HL-60 (cell line): Measurements from ENCODE around the gene ANO5.

ENCODE experiments used
- DNase-seq, 2 experiments: peaks; one replicate each; pipeline ENCODE4 v3.0.0-alpha.2; 2010 to 2020; ENCODE audit warnings: low read depth in 1 of 2, low spot score in 1 of 2
- H3K27ac ChIP-seq: fragments of 250-450 bp; sonication (Bioruptor Pico); replicated peaks from 2 replicates; pipeline ENCODE4 v1.5.1; 2020; ENCODE audit warnings: mild to moderate bottlenecking, moderate library complexity
- H3K27me3 ChIP-seq: fragments of 250-450 bp; sonication (Bioruptor Pico); 2 replicates; pipeline ENCODE4 v1.5.1; 2021; ENCODE audit warnings: mild to moderate bottlenecking, moderate library complexity; ENCODE audit not compliant: insufficient read depth, poor library complexity, severe bottlenecking
- H3K4me3 ChIP-seq: replicated peaks from 2 replicates; pipeline ENCODE4 v1.5.1; 2011; ENCODE audit warnings: mild to moderate bottlenecking, control low read depth, low read length; ENCODE audit not compliant: insufficient read depth
- GABPA ChIP-seq: IDR thresholded peaks from 2 replicates; pipeline ENCODE4 v1.6.1; 2012; ENCODE audit warnings: low read depth
- POLR2AphosphoS5 ChIP-seq: IDR thresholded peaks from 2 replicates; pipeline ENCODE4 v1.6.1; 2012; ENCODE audit warnings: low read depth
- SPI1 ChIP-seq: IDR thresholded peaks from 2 replicates; pipeline ENCODE4 v1.6.1; 2012; ENCODE audit warnings: low read depth, mild to moderate bottlenecking, borderline replicate concordance
- TF ChIP-seq, protein P1 (sequence below): IDR thresholded peaks from one replicate; pipeline ENCODE4 v1.5.1; 2011; ENCODE audit warnings: low read length, control low read depth, inconsistent platforms; ENCODE audit not compliant: insufficient read depth
- TF ChIP-seq, protein P2 (sequence below): IDR thresholded peaks from 2 replicates; pipeline ENCODE4 v1.6.1; 2012; ENCODE audit warnings: low read depth; ENCODE audit not compliant: insufficient replicate concordance

Gene ANO5

DNA sequence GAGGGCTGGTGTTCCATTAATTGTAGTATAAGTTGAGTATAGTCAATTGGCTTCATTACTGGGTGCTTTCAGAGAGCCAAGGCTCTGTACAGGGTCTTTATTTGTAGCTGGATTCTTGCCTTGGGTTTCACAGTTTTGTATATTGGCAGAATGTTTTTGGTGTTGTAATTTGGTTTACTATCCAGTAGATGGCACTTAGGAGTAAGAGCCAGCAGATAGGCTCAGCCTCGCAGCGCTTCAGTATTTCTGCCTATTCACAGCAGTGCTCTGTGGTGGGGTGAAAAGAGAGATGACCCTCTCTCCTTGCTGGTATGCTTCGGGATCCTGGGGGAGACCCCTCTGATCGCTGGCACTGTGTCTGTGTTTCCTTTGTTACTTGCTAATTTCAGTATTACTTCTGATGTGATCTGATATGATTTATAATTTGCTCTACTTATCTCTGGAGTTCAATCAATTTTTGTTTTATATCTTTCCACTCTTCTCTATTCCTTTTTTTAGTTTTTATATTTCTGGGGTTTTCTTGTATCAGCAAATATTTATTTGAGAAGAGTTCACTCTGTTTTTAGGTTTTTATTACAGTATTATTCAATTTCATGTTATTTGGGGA, 52.2 kb downstream of the ANO5 start:
- H3K4me3 ChIP-seq = no peak overlapping the region
- TF ChIP-seq, protein P1, sequence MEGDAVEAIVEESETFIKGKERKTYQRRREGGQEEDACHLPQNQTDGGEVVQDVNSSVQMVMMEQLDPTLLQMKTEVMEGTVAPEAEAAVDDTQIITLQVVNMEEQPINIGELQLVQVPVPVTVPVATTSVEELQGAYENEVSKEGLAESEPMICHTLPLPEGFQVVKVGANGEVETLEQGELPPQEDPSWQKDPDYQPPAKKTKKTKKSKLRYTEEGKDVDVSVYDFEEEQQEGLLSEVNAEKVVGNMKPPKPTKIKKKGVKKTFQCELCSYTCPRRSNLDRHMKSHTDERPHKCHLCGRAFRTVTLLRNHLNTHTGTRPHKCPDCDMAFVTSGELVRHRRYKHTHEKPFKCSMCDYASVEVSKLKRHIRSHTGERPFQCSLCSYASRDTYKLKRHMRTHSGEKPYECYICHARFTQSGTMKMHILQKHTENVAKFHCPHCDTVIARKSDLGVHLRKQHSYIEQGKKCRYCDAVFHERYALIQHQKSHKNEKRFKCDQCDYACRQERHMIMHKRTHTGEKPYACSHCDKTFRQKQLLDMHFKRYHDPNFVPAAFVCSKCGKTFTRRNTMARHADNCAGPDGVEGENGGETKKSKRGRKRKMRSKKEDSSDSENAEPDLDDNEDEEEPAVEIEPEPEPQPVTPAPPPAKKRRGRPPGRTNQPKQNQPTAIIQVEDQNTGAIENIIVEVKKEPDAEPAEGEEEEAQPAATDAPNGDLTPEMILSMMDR = peak; percentile 26
- TF ChIP-seq, protein P2, sequence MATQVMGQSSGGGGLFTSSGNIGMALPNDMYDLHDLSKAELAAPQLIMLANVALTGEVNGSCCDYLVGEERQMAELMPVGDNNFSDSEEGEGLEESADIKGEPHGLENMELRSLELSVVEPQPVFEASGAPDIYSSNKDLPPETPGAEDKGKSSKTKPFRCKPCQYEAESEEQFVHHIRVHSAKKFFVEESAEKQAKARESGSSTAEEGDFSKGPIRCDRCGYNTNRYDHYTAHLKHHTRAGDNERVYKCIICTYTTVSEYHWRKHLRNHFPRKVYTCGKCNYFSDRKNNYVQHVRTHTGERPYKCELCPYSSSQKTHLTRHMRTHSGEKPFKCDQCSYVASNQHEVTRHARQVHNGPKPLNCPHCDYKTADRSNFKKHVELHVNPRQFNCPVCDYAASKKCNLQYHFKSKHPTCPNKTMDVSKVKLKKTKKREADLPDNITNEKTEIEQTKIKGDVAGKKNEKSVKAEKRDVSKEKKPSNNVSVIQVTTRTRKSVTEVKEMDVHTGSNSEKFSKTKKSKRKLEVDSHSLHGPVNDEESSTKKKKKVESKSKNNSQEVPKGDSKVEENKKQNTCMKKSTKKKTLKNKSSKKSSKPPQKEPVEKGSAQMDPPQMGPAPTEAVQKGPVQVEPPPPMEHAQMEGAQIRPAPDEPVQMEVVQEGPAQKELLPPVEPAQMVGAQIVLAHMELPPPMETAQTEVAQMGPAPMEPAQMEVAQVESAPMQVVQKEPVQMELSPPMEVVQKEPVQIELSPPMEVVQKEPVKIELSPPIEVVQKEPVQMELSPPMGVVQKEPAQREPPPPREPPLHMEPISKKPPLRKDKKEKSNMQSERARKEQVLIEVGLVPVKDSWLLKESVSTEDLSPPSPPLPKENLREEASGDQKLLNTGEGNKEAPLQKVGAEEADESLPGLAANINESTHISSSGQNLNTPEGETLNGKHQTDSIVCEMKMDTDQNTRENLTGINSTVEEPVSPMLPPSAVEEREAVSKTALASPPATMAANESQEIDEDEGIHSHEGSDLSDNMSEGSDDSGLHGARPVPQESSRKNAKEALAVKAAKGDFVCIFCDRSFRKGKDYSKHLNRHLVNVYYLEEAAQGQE = no peak
- H3K27ac ChIP-seq = no peak overlapping the region
- H3K27me3 ChIP-seq = no peaks in the 10 kb centered on the region
- DNase-seq = peak in 1 of 2 experiments; percentile 18

DNA sequence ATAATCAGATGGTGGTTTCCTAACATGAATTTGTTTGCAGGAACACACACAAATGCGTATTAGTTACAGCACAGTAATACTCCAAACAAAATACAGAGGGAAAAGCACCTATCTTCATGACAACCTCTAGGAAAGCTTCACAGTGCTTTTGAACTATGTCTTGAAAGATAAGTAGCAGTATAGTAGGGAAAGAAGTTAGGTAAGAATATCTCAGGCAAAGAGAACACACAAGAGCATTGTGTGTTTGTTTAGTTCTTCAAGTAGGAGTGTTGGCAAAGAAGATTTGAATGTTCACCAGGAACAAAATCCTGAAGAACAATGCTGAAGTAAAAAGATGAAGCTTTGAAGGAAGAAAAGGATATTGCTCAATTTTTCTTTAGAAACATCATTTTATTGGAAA, 54.1 kb downstream of the ANO5 start:
- no peak overlapping the region for H3K27ac ChIP-seq
- H3K4me3 ChIP-seq = no peak overlapping the region
- TF ChIP-seq SPI1 (no peak), POLR2AphosphoS5 (no peak), GABPA (no peak)
- TF ChIP-seq, protein P2 = no peak
- TF ChIP-seq, protein P1 = no peak
- DNase-seq = no peak
- H3K27me3 ChIP-seq = no peaks in the 10 kb centered on the region

DNA sequence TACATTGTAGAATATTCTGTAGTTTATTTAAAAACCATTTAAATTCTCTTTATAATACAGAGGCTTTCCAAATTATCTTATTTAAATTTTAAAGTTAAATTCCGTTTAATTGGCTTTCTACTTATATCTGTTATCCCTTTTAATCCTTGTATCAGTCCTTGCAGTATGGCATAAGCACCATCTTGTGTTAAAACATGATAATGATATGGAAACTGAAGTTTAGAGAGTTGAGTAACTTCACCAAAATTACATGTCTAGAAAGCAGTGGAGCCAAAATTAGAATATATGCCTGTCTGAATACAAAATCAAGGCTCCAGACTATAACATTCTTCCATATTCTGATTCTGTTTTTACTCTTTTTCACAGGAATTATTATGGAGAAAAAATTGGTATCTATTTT, 57.0 kb downstream of the ANO5 start:
- no peak for TF ChIP-seq SPI1
- TF ChIP-seq, protein P1 = no peak
- TF ChIP-seq POLR2AphosphoS5 = no peak
- no peak for DNase-seq

DNA sequence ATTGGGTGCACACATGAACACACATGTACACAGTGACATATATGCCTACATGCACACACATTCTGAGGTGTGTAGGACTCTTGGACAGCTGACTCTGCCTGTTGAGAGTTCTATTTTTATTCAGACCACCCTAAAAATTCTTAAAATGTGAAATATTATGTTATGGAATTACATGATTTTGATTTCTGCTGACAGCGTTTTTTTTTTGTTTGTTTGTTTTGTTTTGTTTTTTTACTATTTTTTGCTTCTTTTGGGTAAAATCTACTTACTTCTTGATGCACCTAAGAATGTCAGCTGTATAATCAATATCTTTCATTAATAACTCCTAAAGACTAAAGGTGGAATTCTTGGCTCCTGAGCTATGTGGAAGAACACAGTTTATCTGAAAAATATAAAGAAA, 64.0 kb downstream of the ANO5 start:
- TF ChIP-seq POLR2AphosphoS5 (no peak), GABPA (no peak), SPI1 (no peak)
- TF ChIP-seq, protein P1 = no peak
- TF ChIP-seq, protein P2 = no peak
- no peak for DNase-seq
- no peaks in the 10 kb centered on the region for H3K27me3 ChIP-seq
- no peak overlapping the region for H3K27ac ChIP-seq
- no peak overlapping the region for H3K4me3 ChIP-seq

More for the DNA sequence above, 57.0 kb downstream of the ANO5 start:
- no peaks in the 10 kb centered on the region for H3K27me3 ChIP-seq
- no peak overlapping the region for H3K27ac ChIP-seq
- no peak overlapping the region for H3K4me3 ChIP-seq
